Measurements from ENCODE around the gene STX1B. TPM values are rescaled to one million over a fixed set of nuclear protein-coding genes. Genes with fewer than 3 reads are reported as not detected.

STX1B gene
- total RNA-seq, 1 donor from 2014 or later = 0.51 TPM

DNA sequence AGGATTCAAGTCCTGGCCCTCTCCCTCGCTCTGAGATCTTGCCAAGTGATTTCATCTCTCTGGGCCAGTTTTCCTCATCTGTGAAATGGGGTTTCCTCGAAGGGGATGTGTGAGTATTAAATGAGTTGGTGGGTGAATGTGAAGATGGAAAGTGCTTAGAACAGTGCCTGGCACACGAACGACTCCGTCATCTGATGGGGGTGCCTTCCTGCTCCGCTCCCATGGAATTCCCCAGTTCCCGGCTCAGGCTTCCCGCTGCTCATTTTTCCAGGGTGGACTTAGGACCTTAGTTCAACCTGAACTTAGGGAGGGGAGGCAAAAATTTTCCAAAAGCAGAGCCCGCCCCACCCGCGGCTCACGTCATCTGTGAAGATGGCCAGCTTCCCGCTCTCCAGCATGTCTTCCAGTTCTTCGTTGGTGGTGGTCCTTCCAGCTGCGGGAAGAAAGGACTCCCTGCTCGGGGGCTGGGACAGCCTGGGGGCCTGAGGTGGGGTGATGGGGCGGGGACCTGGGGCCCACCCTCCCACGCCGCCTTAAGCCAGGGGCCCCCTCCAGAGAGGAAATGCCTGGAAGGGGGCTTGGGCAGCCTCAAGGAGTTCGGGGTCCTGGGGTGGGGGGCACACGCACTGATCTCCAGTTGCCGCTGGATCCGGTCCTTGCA lies 14.0 kb downstream of the STX1B start:
- DNase-seq = peak; percentile 60

- no peak for DNase-seq
Measured at GRCh38 chr16:30995927-30996323, 14.5 kb downstream of the STX1B start.

- DNase-seq = no peak
Measured at GRCh38 chr16:30992931-30993816, 17.3 kb downstream of the STX1B start.

- DNase-seq = no peak
Measured at GRCh38 chr16:30992276-30992780, 18.1 kb downstream of the STX1B start.

DNA sequence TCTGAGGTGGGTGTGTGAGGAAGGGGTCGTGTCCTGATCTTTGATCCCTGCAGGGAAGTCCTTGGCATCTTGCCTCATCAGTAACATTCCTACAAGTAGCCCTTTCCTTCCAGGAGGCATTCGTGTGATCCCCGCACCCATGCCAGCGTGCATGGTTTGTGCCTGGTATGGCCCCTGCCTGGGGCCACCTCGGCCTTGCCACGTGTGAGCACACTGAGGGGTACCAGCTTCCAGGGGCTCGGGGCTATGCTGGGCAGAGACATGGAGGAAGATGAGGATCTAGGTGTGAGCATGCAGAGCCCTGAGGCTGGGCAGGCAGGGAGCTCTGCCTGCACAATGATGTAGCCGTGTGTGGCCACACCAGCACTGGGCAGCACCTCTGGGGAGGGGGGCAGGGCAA lies 19.4 kb downstream of the STX1B start:
- no peak for DNase-seq

DNA sequence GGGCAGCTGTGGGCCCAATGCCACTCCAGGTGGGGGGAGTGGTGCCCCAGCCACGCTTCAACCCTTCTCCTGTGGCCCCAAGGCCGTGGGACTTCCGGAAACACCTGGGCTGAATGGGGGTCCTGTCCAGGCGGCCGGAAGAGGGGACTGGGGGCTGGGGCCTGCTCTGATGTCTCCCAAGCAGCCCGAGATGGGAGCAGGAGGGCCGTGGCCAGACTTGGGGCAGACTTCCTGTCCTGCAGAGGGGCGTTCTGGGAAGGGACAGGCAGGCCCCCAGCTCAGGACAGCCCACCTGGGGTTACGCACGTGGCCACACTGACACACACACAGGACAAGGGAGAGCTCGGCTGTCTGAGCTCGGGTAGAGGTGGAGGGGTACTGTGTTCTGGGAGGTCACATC lies 20.3 kb downstream of the STX1B start:
- DNase-seq = no peak

DNA sequence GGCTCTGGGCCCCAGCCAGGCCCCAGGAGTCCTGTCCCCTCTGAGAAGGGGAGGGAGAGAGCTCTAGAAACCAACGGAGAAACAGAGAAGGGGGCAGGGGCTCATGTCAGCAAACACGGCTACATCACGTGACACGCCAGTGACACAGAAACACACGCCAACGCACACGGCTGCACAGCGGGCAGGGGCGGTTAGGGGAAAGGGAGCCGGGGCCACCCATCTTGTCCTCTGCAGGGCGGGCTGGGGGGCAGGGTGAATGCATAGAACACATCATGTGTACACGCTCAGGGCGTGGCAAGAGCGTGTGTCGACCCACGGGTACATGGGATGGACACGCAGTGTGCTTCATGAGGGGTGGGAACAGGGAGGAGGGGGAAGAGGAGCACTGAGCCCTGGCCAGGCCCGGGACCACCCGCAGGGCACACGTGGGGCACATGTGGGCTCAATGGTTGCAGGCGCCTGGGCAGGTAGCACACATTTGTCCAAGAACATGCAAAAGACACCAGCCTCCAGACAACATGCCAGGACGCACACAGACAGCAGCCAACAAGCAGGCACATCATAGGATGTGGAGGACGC lies 20.9 kb downstream of the STX1B start:
- no peak for DNase-seq

- DNase-seq = no peak
Measured at GRCh38 chr16:30987581-30988190, 22.8 kb downstream of the STX1B start.

DNA sequence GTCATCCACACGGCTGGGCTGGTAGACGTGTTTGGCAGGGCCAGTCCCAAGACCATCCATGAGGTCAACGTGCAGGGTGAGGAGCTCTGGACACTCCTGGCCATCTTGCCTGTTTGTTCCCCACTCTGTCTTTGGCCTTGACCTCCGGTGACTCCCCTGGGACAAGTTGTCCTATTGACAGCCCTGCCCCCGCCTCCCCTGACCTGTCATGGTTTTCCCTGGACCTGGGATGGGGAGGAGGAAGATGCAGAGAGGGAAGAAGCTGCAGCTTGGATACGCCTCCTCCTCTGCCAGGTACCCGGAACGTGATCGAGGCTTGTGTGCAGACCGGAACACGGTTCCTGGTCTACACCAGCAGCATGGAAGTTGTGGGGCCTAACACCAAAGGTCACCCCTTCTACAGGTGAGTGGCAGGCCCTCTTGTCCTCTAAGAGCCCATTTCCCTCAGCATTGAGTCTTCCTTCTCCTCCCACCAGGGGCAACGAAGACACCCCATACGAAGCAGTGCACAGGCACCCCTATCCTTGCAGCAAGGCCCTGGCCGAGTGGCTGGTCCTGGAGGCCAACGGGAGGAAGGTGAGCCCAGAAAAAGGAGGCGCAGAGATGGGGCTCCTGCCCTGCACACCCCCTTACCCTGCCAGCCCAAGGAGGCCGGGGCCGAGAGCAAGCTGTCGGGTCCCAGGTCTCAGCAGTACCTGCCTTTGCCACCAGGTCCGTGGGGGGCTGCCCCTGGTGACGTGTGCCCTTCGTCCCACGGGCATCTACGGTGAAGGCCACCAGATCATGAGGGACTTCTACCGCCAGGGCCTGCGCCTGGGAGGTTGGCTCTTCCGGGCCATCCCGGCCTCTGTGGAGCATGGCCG lies 24.1 kb downstream of the STX1B start:
- DNase-seq = no peak

GRCh38 chr16:30985401-30986128 lies 24.9 kb downstream of the STX1B start:
- DNase-seq = peak; percentile 19

DNA sequence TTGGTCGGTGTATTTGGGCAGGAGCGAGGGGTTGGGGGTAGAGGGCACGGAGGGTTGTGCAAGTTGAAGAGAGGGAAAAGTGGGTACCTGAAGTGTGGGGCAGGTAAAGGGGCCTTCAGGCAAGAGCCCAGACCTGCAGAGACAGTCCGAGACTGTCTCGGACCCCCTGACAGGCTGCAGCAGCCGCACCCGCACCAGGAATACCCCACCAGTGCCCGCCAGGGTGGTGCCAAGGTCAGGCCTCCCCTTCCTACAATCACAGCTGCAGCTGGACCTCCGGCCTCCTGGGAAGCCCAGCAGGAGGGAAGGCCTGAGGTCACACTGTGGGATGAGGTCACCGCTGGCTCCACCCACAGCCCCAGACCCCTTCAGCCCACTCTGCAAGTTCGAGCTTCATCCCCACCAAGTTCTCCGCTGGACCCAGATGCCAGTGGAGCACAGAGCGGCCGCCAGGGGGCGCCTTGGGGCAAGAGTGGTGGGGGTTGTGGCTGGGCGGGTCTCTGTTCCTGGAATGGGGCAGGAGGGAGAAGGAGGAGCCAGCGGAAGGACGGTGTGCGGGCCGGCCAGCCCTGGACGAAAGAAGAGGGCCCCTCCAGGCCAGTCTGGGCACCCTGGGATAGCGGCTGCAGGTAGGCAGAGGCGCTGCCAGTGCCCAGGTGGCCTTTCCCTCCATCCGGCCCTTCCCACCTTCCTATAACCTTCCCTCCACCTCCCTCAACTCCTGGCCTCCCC lies 25.6 kb downstream of the STX1B start, which contains the start of gene HSD3B7:
Gene HSD3B7 (plus strand): TSS at position 539 of the 732 bp plus-strand sequence. CDS start 452 bp downstream, outside the sequence.
- peak; percentile 87 for DNase-seq

GRCh38 chr16:30983898-30984610 lies 26.4 kb downstream of the STX1B start:
- no peak for DNase-seq

DNA sequence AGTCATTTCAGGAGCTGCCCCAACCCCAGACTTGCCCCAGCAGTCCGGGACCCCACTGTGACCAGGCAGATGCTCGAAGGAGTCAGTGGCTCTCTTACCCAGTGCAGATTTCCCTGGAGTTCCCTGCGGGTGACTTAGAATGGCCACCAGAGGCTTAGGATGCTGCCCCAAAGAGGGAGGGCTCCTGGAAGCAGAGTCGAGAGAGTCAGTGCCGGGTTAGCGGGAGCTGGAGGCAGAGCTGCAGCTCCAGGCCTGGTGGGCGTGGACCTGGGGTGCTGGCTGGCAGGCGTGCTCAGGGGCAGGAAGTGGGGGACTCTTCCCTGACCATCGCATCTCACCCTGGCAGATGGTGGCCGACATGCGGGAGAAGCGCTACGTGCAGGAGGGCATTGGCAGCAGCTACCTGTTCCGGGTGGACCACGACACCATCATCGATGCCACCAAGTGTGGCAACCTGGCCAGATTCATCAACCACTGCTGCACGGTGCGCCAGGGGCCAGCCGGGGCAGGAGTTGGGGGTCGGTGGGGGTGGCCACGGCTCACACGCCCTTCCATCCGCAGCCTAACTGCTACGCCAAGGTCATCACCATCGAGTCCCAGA lies 27.0 kb downstream of the STX1B start:
- no peak for DNase-seq

GRCh38 chr16:30982548-30983288 lies 27.7 kb downstream of the STX1B start:
- DNase-seq = no peak

- DNase-seq = no peak
Measured at GRCh38 chr16:30980959-30981358, 29.5 kb downstream of the STX1B start.

GRCh38 chr16:30980434-30980833 lies 30.0 kb downstream of the STX1B start:
- no peak for DNase-seq

DNA sequence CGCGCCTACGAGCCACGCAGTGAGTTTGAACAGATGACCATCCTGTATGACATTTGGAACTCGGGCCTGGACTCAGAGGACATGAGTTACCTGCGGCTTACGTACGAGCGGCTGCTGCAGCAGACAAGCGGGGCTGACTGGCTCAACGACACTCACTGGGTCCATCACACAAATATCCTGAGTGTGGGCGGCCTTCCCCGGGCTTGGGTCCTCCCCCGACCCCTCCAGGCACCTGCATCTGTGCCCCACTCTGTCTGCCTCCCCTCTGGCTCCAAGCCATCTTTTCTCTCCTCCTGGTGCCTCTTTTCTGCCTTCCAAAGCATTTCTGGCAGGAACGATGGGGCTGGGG lies 30.4 kb downstream of the STX1B start:
- no peak for DNase-seq

GRCh38 chr16:30979170-30980022 lies 31.0 kb downstream of the STX1B start:
- no peak for DNase-seq

All from dermis blood vessel endothelial cell (primary cell).